Activated CD4-positive, alpha-beta T cell treated with anti-CD3 and anti-CD28 coated beads, Interleukin-2, Interleukin-6, amounts not matched to agents 100 ng/mL and 50 ng/mL, durations not matched to agents 16 hours and 8 hours (primary cell): ENCODE results near the gene SLC35E1.

Source experiments
- DNase-seq: peaks from one replicate; pipeline ENCODE4 v3.0.0-alpha.2; 2020

The SLC35E1 gene

DNA sequence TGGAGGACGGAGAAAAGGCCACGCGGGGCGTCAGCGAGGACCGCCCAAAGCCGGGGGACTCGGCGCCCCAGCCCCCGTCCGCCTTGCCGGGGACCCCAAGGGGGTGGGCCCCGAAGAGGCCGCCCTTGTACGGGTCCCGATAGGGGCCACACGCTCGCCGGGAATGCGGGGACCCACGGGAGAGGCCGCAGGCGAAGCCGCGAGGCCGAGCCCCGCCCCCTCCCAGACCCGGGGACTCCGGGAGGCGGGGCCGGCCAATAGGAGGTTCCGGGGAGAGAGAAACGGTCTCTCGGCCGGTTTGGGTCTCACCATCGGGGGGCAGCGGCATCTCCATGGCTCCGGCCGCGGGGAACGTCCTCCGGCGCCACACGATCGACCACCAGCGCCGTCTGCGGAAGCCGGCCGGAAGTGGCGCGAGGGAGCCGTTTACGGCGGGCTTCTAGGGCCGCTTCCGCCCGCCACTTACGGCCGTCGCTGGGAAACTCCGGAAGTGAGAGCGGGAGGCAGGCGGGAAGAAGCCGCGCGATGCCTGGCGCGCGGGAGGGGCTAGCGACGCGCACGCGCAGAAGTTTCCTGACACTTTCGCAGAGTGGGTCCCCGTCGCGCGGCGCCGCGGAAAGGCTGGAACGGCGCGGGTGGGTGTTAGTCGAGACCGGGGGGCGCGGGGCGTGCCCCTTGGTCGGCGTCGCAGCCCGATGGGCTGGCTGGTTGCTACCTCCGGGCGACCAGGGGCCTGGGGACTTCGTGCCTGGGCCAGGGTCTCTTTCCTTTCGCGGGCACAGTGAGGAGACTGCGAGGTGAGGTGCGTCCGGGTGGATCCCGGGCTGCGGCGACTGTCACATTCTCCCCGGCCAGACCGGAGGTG, 29.9 kb downstream of the SLC35E1 start, which contains the start of gene CHERP:
Gene CHERP, minus strand, starts transcription at position 393 of the 865 bp plus-strand sequence. Its CDS starts 59 bp downstream, at position 334.
- DNase-seq = peak; percentile 96

DNA sequence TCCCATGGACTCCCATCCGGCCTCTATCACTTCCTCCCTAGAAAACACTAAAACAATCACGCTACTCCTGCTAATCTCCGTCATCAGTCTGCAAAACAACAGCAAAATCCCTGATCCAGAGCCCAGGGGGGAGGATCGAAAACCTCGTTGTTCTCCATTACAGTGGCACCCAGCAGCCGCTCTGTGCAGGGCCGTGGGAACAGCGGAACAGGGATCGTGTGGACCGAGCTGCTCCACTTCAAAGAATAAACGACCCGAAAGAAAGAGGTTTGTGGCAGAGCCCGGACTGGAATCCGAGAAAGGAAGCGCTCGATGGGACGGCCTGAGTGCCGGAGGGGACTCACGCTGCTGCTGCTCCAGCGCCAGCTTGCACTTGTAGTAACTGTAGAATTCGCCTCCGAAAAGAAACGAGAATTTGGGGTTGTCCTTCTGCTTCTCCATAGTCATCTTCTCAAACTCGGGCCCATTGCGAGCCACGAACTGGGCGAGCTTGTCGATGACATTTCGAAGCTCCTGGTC, 30.6 kb downstream of the SLC35E1 start:
- no peak for DNase-seq

DNA sequence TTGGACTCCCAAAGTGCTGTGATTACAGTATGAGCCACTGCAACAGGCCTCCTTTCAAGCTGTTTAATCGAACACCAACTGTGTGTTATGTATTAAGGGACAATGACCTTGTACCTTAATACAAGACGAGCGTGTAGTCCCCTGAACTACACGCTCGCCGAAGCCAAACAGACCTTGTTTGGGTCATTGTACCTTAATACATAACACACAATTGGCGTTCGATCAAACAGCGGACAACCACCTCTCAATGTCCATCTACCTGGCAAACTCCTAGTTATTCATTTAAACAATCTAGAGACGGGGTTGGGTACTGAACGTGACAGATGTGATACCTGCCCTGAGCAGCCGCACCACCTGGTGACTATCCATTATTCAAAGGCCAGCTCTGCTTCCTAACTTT, 31.3 kb downstream of the SLC35E1 start:
- no peak for DNase-seq

DNA sequence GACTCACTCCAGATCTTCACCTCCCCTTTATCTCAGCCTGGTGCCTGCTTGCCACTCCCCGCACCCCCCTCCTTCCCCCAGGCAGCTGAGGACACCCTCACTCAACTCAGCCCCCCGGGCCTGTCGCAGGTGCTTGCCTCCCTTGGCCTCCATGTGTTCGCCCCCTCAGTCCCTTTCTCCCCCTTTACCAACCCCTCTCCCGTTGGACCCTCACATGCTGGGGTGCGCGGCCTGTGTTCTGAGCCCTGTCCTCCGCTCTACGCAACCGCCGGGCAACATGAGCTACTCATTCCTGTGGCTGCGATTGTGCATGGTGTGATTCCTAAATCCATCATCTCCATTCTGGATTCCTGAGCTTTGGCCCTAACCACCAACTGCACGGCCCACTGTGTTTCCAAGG, 35.1 kb downstream of the SLC35E1 start:
- no peak for DNase-seq

DNA sequence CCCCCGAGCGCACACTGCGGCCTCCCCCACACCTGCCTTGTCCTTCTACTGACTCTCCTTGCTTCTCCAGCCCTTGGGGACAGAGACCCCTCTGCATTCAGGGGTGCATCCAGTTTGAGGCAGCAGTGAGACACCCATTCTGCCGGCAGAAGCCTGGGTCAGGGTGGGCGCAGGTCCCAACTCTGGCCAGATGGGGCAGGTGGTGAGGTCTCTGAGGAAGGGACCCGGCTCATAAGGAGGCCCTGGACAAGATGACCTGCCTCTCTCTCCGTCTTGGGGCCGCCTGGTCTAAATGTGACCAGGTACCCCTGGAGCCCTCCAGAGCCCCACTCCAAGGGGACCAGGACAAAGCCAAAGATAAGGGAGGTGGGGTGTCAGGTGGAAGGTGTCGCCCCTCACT, 36.1 kb downstream of the SLC35E1 start:
- DNase-seq = no peak

DNA sequence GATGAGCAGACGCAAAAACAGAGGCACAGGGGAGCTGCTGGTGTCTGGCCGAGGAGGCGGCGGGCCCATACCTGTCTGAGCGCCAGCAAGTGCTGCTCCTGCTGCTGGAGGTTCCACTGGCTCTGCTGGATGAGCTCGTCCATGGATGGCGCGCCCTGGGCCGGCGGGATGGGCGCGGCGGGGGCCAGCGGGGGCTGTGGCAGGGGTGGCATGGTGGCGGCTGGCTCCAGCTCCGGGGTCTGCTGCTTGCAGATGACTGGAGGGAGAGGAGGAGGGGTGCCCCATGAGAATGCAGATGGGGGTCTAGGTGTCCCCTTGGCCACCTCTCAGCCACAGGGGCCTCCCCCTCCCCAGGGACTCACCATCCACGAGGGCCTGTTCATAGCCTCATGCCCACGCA, 36.8 kb downstream of the SLC35E1 start:
- DNase-seq = no peak

DNA sequence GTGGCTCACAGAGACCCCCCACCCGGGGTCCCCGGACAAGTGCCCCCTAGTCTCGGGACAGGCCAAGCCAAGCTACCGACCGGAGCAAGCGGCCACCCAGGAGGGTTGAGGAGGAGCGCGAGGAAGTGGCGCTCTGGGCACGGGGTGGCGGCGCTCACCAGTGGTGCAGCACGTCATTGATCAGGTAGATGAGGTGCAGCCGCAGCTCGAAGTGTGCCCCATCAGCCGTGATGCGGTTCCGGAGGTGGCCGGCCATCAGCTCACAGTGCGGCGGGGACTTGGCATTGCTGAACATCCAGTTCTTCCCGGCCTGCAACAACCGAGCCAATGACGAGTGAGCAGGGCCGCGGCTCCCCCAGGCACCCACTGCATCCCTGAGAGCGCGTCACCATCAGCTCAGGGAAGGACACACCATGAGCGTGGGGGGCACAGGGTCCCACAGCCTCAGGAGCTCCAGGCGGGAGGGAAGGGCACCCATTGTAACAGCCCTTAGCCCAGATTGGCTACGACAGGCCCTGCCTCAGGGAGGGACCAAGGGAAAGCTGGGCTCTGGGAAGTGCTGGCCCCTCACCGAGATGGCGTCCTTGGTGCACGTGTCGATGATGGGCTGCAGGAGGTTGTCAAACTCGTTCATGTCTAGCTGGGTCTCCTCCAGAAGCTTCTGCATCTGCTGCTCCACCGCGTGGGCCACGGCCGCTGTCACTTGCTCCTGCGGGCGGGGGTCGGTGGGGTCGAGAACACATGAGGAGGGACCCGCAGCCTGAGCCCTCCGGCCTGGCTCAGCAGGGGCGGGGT, 39.6 kb downstream of the SLC35E1 start:
- no peak for DNase-seq

DNA sequence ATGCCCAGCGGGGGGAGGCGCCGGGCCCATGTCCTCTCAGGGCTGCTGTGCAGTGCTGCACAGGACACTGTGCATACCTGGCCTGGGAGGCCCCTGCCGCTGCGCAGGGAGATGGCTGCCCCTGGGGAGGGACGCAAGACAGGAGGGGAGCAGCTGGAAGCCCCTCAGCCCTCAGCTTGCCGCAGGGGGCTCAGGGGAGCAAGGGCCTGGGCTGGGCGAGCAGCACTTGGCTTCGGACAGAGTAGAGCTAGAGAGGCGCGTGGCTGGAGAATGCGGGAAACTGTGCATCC, 40.9 kb downstream of the SLC35E1 start:
- no peak for DNase-seq

DNA sequence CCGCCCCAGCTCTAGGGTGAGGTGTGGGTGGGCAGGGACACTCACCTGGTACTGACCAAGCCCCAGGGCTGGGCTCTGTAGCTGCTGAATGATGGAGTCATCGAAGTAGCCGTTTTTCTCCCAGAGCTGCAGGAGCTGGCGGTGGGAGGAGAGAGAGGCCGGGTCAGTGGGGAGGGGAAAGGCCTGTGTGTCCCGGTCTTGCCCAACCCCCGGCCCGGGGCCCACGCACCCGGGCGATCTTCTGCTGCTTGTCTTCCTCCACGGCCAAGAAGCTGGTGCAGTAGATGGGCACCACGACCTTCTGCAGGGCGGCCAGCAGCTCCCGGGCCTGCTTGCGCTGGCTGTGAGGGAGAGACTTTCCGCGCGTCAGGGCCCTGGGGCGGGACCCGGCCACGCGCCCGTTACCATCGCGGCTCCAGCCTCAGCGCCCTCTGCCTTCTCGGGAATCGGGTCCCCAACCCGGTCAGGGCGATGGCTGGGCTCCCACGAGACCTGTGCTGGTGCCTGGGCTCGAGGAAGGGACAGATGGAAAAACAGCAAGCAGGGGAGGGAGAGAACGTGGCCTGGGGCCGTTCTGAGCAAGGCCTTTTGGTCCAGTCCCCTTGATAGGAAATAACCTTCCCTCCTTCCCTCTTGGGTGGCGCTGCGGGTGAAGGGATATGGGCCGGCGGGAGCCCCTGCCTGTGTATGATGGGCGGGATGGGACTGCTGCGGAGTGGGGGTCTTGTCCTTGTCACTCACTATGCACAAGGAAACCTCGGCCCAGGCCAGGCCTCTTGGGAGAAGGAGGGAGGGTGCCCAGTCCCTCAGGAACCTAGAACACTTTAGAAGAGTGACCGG, 41.5 kb downstream of the SLC35E1 start:
- no peak for DNase-seq

DNA sequence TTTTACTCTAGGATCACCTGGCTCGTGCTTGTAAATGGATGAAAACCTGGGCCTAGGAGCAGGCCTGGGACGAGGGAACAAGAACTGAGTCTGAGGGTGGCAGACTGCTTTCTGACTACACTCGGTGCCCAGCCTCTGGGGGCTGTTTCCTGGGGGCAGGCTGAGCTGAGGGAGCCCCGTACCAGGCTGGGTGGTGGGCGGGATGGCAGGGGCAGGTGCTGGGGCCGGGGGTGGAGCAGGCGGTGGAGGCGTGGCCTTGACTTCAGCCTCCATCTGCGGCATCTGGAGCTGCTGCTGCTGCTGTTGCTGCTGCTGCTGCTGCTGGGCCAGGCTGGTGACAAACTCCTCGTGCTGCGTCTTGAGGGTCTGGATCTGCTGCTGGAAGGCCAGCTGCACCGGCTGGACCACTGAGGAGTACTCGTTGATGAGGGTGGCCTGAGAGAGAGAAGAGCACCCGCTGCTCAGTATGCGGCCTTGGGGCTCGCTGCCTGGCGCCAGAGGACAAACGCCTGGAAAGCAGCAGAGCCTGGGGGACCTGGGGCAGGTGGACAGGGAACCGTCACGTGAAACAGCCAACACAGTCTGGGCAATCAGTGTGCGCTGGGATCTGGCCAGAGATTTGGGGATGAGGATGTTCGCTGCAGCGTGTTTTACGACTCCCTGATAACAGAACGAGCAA, 42.6 kb downstream of the SLC35E1 start:
- DNase-seq = no peak

DNA sequence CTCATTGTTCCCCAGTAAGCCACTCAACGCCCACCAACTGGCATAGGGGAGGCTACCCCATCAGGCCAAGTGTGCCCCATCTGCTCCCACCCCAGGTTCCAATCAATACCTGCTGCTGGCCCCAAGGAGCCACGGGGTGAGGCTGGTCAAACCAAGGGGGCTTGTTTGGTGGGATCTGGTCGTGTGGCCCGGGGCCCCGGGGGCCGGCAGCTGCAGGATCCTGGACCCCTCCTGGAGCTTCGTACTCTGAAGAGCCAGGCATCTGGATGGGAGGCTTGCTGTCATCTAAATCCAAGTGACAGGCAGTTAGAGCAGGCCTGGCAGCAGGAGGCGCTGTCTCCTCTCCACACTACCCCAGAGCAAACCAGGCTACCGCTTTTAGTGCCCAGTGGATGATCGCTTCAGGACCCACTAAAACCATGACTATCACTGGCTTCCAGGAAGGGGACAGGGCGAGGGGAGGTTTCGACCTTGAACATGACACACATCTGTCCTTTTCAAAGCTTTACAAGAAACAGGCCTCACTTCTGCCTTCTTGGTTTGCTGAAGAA, 44.2 kb downstream of the SLC35E1 start:
- peak; percentile 49 for DNase-seq

DNA sequence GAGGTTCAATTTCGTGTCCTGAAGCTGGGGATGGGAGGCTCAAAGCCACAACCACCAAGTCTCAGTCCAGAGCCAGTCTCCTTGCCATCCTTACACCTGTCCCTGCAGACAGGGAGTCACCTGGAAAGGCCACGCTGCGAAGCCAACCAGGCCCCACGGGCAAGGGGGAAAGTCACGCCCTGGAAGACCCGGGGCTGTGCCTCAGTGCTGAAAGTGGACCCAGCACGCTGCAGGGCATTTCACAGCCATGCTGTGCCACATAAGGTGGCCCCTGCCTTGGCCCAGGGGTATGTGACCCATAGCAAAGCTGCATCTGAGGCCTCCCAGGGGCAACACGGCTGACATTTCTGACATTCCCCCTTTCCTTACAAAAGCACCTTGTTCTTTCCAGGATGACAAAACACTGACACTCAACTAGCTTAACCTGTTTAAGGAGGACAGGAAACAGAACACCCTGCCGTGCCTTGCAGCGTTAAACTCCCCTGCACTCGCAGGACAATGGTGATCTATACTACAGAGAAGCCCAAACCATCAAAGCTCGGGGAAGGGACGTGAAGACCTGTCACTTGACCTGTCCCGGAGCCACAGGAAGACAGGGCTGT, 44.8 kb downstream of the SLC35E1 start:
- no peak for DNase-seq

DNA sequence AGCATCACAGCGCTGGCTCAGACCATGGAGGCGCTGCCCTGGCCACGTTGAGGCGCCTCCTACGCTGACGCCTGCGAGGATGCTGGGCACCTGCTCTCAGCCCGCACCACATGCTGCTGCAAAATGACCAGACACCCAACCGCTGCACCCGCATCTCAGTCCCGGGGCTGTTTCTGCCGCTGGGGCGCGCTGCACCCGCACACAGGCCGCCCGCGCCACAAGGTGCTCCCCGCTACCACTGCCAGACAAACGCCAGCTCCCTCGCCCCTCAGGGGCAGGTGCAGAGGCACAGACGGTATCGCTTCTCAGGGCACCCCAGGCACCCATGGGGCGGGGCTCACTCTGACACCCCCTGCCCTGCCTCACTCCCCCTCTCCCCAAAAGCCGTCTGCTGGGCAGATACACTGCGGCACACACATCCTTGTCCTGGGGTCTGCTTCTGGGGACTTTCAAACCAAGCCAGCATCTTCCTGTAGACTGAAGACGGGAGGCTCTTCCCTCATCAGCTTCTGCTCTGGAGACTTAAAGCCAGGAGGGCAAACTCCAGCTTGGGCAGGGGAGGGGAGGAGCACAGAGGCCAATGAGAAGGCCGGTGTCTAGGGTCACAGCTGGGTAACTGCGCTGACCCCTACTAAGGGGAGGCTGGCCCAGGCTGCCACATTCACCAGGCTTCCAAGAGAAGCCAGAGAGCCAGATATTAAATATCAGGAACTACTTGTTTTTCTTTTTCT, 46.3 kb downstream of the SLC35E1 start:
- no peak for DNase-seq

DNA sequence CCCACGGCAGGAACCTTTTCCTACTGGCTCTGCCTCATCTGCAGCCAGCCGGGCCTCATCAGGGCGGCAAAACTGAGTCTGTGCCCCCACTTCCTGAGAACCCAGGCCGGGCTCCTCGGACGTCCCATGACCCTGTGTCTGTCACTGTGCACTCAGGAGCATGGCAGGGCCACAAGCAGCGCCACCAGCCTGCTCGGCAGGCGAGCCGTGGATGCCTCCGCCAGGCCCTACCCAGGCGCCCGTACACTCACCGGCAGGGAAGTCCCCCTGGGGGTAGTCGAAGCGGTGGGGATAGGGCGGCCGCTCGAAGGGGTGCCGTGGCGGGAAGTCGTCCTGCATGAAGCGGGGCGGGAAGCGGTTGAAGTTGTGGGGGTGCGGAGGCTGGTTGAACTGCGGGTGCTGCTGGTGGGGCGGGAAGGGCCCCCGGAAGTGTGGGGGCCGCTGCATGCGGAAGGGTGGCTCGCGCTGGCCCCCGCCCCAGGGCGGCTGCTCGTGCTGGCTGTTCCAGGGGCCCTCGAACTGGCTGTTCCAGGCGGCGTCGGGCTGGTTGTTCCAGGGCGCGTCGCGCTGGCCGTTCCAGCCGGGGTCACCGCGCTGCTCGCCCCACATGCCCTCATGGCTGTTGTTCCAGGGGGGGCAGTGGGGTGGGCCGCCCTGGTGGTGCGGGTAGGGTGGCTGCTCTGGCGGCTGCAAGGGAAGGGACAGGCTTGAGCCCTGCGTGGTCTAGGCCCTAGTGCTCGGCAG, 47.1 kb downstream of the SLC35E1 start:
- DNase-seq = no peak

DNA sequence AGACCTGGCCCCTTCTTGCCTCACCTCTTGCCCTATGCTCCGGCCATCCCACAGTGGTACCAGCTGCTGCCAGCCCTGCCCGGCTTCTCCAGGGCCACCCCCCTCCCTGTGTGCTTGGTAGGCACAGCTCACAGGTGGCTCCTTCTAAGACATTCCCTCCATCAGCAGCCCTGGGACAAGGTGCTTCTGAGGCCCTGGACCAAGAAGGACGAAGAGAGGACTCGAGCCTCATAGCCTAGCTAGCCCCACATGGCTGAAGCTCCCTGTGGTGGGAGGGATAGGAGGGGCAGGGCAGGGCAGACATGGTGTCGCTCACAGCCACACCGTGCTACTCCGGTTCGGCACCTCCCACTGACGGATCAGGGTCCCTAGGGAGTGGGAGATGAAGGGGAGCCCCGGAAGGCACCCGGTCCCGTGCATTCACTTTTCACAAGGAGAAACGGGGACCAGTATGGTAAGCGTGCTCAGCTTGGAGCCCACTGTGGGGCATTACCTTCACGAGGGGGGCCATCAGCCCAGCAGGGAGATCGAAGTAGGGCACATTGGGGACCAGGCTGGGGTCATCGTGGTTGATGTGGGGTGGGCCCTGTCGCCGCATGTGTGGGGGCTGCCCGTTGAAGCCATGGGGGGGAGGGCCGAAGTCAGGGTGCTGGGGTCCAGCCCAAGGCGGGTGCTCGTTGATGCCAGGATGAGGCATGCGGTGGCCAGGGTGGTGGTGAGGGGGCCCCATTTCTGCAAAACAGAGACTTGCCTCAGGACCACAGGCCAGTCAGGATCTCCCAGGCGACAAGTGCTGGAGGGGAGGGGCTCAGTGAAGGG, 49.4 kb downstream of the SLC35E1 start:
- no peak for DNase-seq

DNA sequence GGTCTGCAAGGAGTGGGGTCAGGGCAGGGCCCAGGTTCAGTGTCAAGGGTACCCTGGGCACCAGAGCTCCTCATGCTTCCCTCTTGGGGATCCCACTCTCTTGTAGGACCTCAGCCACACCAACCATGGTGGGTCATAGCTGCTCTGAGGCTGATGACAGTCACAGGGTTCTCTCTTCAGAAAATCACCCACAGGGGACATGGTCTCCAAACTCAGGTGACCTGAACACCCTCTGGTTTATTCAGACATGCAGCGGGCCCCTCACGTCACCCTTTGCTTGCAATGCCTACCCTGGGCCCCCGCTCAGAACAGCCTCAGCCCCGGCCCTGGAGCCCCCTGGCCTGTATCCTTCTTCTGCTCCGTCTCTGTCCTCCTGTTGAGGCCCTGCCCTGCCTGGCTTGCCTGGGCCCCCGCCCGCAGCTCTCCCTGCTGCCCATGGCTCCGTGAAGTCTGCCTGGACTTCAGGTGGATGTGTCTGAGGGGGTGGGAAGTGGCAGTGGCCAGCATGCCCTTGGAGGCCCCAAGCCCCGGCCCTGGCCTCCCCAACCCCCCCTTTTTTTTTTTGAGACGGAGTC, 50.4 kb downstream of the SLC35E1 start:
- no peak for DNase-seq

DNA sequence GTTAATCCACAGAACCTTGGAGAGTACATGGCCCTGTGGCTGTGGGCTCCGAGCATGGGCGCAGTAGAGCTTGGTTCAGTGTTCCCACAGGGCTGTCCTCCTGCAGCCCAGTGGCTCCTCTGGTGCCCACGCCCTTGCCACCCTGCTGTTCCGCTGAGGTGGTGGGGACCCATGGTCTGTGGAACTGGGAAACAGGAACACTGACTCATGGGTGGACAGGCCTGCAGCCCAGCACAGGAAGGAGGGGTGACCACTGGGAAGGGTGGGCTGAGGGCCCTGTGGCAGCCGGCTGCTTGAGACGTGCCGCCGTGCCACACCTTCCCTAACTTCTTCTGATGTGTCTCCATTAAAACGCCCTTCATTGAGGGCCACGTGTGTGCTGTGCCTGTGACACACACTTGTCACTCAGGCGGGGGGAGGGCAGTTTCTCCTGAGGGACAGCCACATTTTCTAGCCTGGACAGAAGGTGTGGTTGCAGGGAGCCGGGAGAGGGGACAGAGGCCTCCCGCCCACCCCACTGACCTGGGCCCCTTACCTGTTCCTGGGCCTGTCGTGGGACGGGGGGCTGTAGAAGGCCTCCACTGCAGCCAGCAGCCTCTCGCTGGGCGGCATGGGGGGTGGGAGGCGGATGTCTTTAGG, 51.1 kb downstream of the SLC35E1 start:
- no peak for DNase-seq
